Neutrophil (primary cell): ENCODE data around the gene CYP2W1.
"Not testable (repeated sequence)": the region's sequence is repeated elsewhere in the genome, so short reads cannot be mapped to it uniquely, and the experiment has no call there.

ENCODE experiments used
- H3K27ac ChIP-seq: fragments of 200-600 bp; sonication (generic); 2 replicates; pipeline ENCODE4 v1.5.1; 2016; ENCODE audit warnings: mild to moderate bottlenecking, moderate library complexity
- H3K27me3 ChIP-seq: fragments of 200-600 bp; sonication (generic); 2 replicates; pipeline ENCODE4 v1.6.0; 2016; ENCODE audit warnings: mild to moderate bottlenecking
- H3K36me3 ChIP-seq: fragments of 200-600 bp; sonication (generic); 2 replicates; pipeline ENCODE4 v1.5.1; 2017
- H3K4me1 ChIP-seq, 2 experiments: fragments of 200-600 bp in 1 of 2; sonication (generic) in 1 of 2; 1 replicate in 1 of 2; 2 replicates in 1 of 2; pipeline versions ENCODE4 v1.5.1 to v1.6.1; 2013 to 2016; ENCODE audit warnings: low read depth in 1 of 2, low read length in 1 of 2, mild to moderate bottlenecking in 1 of 2, moderate library complexity in 1 of 2; ENCODE audit not compliant: control insufficient read depth in 1 of 2, insufficient read depth in 1 of 2
- H3K4me3 ChIP-seq, 2 experiments: fragments of 200-600 bp in 1 of 2; sonication (generic) in 1 of 2; 1 replicate in 1 of 2; 2 replicates in 1 of 2; pipeline ENCODE4 v1.5.1; 2013 to 2016; ENCODE audit warnings: low read depth in 1 of 2, low read length in 1 of 2, mild to moderate bottlenecking in 1 of 2, moderate library complexity in 1 of 2
- H3K9me3 ChIP-seq: fragments of 200-600 bp; sonication (generic); 2 replicates; pipeline ENCODE4 v1.5.1; 2016
- CTCF ChIP-seq: fragments of 200-600 bp; sonication (generic); IDR thresholded peaks from 2 replicates; pipeline ENCODE4 v1.5.1; 2016; ENCODE audit warnings: antibody characterized with exemption

CYP2W1 gene

DNA sequence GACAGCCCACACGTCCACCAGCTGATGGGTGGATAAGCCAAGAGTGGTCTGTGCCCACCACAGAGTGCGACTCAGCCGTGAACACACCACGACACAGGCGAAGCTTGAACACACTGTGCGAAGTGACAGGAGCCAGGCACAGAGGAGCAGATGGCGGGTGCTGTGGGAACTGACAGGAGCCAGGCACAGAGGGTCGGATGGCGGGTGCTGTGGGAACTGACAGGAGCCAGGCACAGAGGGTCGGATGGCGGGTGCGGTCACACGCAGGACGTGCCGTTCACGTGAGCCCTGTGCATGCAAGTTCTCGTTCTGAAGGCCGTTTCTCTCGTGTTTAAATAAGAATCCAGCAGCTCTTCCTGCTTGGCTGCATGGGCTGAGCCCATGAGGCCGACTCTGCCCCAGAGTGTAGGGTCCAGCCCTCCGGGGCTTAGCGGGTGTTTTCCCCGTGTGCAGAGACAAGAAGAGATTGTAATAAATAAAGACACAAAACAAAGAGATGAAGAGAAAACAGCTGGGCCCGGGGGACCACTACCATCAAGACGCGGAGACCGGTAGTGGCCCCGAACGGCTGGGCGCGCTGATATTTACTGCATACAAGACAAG, 22.6 kb upstream of the CYP2W1 start:
- Histone ChIP-seq H3K36me3 (no peaks in the 10 kb centered on the region), H3K4me3 (no peak overlapping the region), H3K27ac (no peak overlapping the region), H3K4me1 (peaks cover 59 to 60% of the 10 kb centered on the region in 2 experiments), H3K9me3 (no peaks in the 10 kb centered on the region), H3K27me3 (peaks cover 17% of the 10 kb centered on the region)
- no peak for TF ChIP-seq CTCF

GRCh38 chr7:960972-961371, 22.0 kb upstream of the CYP2W1 start:
- H3K27me3 ChIP-seq, result peaks cover 17% of the 10 kb centered on the region

GRCh38 chr7:961546-962400, 21.2 kb upstream of the CYP2W1 start:
- peaks cover 17% of the 10 kb centered on the region for H3K27me3 ChIP-seq
- no peak for TF ChIP-seq CTCF

More at GRCh38 chr7:960972-961371, 22.0 kb upstream of the CYP2W1 start:
- not testable (repeated sequence) for H3K27ac ChIP-seq, H3K36me3 ChIP-seq, H3K9me3 ChIP-seq, H3K4me3 ChIP-seq
- peaks cover 59 to 60% of the 10 kb centered on the region in 2 experiments for H3K4me1 ChIP-seq

DNA sequence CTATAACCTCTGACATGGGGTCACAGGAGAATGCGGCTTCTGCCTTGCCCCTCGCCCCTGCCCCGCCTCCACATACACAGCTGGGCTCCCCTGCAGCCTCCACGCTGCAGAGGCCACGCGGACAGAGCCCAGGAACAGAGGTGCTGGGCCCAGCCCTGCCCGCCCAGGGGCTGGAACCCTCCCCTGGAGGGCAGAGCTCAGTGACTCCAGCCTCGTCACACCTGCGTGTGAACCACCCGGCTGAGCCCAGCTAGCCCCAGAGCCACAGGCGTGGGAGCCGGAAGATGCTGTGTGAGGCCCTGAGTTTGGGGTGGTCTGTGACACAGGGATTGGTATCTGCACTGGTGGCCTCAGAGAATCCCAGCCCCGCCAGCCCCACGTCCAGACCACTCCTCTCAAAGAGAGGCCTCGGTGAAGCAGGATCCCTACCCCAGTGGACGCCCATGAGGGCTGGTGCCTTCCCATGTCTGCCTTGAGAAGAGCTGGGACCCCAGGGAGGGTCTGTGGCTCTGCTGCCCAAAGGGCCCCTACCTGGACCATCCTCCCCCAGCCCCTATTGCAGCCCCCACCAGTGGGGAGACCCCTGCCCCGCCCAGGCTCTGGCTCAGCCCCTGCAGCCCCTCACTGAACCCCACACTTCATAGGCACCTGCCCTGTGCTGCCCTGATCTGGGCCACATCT, 20.4 kb upstream of the CYP2W1 start:
- H3K36me3 ChIP-seq, result peaks cover 10% of the 10 kb centered on the region
- H3K27me3 ChIP-seq, result peaks cover 17% of the 10 kb centered on the region
- H3K27ac ChIP-seq, result no peak overlapping the region
- H3K4me3 ChIP-seq, result no peak overlapping the region
- TF ChIP-seq CTCF, result no peak
- H3K9me3 ChIP-seq, result no peaks in the 10 kb centered on the region
- peaks cover 53 to 54% of the 10 kb centered on the region in 2 experiments for H3K4me1 ChIP-seq

More at GRCh38 chr7:961546-962400, 21.2 kb upstream of the CYP2W1 start:
- Histone ChIP-seq H3K9me3 (no peaks in the 10 kb centered on the region), H3K4me3 (no peak overlapping the region), H3K36me3 (peaks cover 2% of the 10 kb centered on the region), H3K4me1 (peaks cover 60 to 62% of the 10 kb centered on the region in 2 experiments), H3K27ac (no peak overlapping the region)

- TF ChIP-seq CTCF, result no peak
- Histone ChIP-seq H3K36me3 (peaks cover 19% of the 10 kb centered on the region), H3K27me3 (peaks cover 17% of the 10 kb centered on the region), H3K4me1 (peaks cover 45 to 46% of the 10 kb centered on the region in 2 experiments), H3K4me3 (no peak overlapping the region), H3K9me3 (no peaks in the 10 kb centered on the region), H3K27ac (no peak overlapping the region)
Measured at GRCh38 chr7:963236-964078, 19.5 kb upstream of the CYP2W1 start.
